Smooth muscle cell (in vitro differentiated cells): ENCODE results near the gene RIBC1. TPM values are rescaled to one million over a fixed set of nuclear protein-coding genes. Genes with fewer than 3 reads are reported as not detected.

Source experiments
- DNase-seq: peaks from one replicate; lab custom pipeline; 2025; ENCODE audit not compliant: unreplicated experiment; lab: John Stamatoyannopoulos, UW
- H2AFZ ChIP-seq: fragments of 200-600 bp; sonication (generic); 2 replicates; pipeline ENCODE4 v1.6.0; 2016; ENCODE audit warnings: antibody characterized with exemption, low read depth, mild to moderate bottlenecking
- H3F3A ChIP-seq: fragments of 200-600 bp; sonication (generic); 2 replicates; pipeline ENCODE4 v1.6.0; 2017; ENCODE audit warnings: antibody characterized with exemption, low read depth
- H3K27ac ChIP-seq: fragments of 200-600 bp; sonication (generic); 2 replicates; pipeline ENCODE4 v1.5.1; 2016; ENCODE audit warnings: low read depth, mild to moderate bottlenecking
- H3K27me3 ChIP-seq: fragments of 200-600 bp; sonication (generic); 2 replicates; pipeline ENCODE4 v1.6.1; 2016; ENCODE audit warnings: low read depth, mild to moderate bottlenecking
- H3K36me3 ChIP-seq: fragments of 200-600 bp; sonication (generic); 2 replicates; pipeline ENCODE4 v1.5.1; 2016; ENCODE audit warnings: low read depth
- H3K4me1 ChIP-seq: fragments of 200-600 bp; sonication (generic); 2 replicates; pipeline ENCODE4 v1.5.1; 2016; ENCODE audit warnings: low read depth
- H3K4me2 ChIP-seq: fragments of 200-600 bp; sonication (generic); 2 replicates; pipeline ENCODE4 v1.6.0; 2016; ENCODE audit warnings: mild to moderate bottlenecking
- H3K4me3 ChIP-seq: fragments of 200-600 bp; sonication (generic); 2 replicates; pipeline ENCODE4 v1.5.1; 2016; ENCODE audit warnings: mild to moderate bottlenecking
- H3K79me2 ChIP-seq: fragments of 200-600 bp; sonication (generic); 2 replicates; pipeline ENCODE4 v1.6.0; 2016; ENCODE audit warnings: low read depth, mild to moderate bottlenecking
- H3K9ac ChIP-seq: fragments of 200-600 bp; sonication (generic); 2 replicates; pipeline ENCODE4 v1.6.0; 2016; ENCODE audit warnings: low read depth
- H3K9me3 ChIP-seq: fragments of 200-600 bp; sonication (generic); replicated peaks from 2 replicates; pipeline ENCODE4 v1.5.1; 2016; ENCODE audit warnings: low read depth
- H4K20me1 ChIP-seq: fragments of 200-600 bp; sonication (generic); 2 replicates; pipeline ENCODE4 v1.6.0; 2016; ENCODE audit warnings: low read depth
- WGBS: methylation state at CpG from one replicate; pipeline ENCODE4 v1.1.7; 2016; ENCODE audit warnings: low lambda C conversion rate; 5-methylcytosine and 5-hydroxymethylcytosine counted together
- polyA plus RNA-seq: library from polyadenylated mRNA; unstranded; fragments of >200 nt; fragmentation: Nextera tagmentation; extraction: Ambion mirVana; gene quantifications from 2 replicates; pipeline ENCODE4 v1.2.1, GENCODE V29; 2016
- total RNA-seq: library from RNA; depleted of rRNA; stranded (reverse); fragments of >200 nt; gene quantifications from 2 replicates; pipeline ENCODE4 v1.2.3, GENCODE V29; 2014
- TF ChIP-seq, protein P1 (sequence below): fragments of 200-600 bp; sonication (generic); IDR thresholded peaks from 2 replicates; pipeline ENCODE4 v1.5.1; 2017; ENCODE audit warnings: borderline replicate concordance, mild to moderate bottlenecking, antibody characterized with exemption; ENCODE audit not compliant: insufficient read depth, poor library complexity, severe bottlenecking

RIBC1 gene
- total and polyA plus RNA-seq, 2 experiments from 2014 or later = 0.16 to 1.4 TPM

DNA sequence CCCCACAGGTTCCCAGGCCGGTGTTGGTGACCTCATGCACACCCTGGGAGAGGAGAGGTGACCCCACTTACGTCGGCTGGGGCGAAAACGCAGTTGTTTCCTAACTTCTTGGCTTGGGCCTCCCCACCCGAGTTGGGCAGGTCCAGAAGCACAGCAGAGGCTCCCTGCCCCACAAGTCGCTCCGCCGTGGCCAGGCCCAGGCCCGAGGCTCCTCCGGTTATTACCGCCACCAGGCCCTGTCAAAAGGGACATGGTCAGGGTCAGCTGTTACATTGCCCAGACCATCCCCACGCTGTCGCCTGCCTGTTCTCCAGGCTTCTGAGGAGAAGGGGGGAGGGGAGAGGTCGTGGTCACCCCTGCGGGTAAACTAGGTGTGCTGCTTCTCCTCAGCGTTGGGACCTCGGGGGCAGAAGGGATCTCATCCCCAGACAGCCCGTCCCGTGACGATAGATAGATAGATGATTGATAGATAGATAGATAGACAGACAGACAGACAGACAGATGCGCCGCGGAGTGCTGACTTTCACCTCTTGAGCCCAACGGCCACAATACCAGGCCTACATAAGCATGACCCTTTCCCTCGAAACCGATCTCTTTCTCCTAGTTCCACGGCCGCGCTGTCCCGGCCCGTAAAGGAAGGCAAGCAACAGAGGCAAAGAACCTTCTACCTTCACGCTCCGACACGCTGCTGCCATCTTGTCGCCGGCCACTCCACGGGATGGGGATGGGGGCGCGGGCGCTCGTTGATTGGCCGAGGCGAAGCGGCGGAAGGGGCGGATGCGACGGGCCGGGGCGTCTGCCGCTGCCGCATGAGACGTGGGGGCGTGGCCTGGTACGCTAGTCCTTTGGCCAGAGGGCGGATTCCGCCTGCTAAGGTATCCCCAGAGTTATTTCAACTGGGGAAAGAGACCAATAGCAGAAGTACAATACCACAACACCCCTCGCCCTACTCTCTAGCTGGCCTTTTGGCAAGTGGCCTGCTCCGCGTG is 11.3 kb downstream of the RIBC1 start, which contains the start of gene HSD17B10:
TSS of gene HSD17B10 (minus strand) at position 720 of the 989 bp plus-strand sequence. CDS start at position 695, 25 bp downstream.
- Histone ChIP-seq H3K27me3 (no peaks in the 10 kb centered on the region), H4K20me1 (no peaks in the 10 kb centered on the region), H3K9me3 (no peaks in the 10 kb centered on the region), H3K36me3 (no peaks in the 10 kb centered on the region), H3K4me3 (peak within 1 kb of the TSS; percentile 64), H3K79me2 (no peaks in the 10 kb centered on the region), H2AFZ (peak within 1 kb of the TSS; percentile 83), H3K9ac (peak within 1 kb of the TSS; percentile 75), H3K27ac (no peak within 1 kb of the TSS), H3K4me1 (no peaks in the 10 kb centered on the region), H3K4me2 (peak within 1 kb of the TSS; percentile 87), H3F3A (no peaks in the 10 kb centered on the region)
- TF ChIP-seq, protein P1, sequence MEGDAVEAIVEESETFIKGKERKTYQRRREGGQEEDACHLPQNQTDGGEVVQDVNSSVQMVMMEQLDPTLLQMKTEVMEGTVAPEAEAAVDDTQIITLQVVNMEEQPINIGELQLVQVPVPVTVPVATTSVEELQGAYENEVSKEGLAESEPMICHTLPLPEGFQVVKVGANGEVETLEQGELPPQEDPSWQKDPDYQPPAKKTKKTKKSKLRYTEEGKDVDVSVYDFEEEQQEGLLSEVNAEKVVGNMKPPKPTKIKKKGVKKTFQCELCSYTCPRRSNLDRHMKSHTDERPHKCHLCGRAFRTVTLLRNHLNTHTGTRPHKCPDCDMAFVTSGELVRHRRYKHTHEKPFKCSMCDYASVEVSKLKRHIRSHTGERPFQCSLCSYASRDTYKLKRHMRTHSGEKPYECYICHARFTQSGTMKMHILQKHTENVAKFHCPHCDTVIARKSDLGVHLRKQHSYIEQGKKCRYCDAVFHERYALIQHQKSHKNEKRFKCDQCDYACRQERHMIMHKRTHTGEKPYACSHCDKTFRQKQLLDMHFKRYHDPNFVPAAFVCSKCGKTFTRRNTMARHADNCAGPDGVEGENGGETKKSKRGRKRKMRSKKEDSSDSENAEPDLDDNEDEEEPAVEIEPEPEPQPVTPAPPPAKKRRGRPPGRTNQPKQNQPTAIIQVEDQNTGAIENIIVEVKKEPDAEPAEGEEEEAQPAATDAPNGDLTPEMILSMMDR = no peak
- peak; percentile 28 for DNase-seq
- 42% methylated on average over 61 of the region's 61 CpGs for WGBS

DNA sequence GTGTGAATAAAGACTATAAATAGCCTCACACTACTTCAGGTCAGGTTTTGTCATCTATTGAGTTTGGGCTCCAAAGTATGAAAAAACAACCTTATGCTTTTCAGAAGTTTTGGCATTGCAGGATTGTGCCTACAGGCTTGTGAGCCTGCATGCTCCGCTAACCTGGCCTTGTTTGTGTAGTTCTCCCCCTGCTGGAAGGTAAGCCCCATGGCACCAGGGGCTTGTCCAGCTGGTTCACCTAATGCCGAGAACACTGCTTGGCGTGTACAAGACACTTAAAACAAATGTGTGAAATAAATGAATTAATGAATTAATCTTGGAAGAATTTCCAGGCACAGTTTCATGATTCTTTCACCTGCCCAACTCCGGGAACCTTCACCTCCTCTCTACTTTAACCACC is 13.3 kb downstream of the RIBC1 start:
- H3K27ac ChIP-seq = no peak overlapping the region
- no peak overlapping the region for H3K4me3 ChIP-seq
- H3K27me3 ChIP-seq = no peaks in the 10 kb centered on the region
- H3K79me2 ChIP-seq = no peaks in the 10 kb centered on the region
- no peak overlapping the region for H3K4me2 ChIP-seq
- H3F3A ChIP-seq = no peaks in the 10 kb centered on the region
- H2AFZ ChIP-seq = no peak overlapping the region
- no peaks in the 10 kb centered on the region for H3K9me3 ChIP-seq
- no peaks in the 10 kb centered on the region for H3K4me1 ChIP-seq
- no peak overlapping the region for H3K9ac ChIP-seq
- DNase-seq = no peak
- 37% methylated on average over 4 of the region's 4 CpGs for WGBS
- no peaks in the 10 kb centered on the region for H4K20me1 ChIP-seq
- TF ChIP-seq, protein P1 = peak; percentile 52
- no peaks in the 10 kb centered on the region for H3K36me3 ChIP-seq

DNA sequence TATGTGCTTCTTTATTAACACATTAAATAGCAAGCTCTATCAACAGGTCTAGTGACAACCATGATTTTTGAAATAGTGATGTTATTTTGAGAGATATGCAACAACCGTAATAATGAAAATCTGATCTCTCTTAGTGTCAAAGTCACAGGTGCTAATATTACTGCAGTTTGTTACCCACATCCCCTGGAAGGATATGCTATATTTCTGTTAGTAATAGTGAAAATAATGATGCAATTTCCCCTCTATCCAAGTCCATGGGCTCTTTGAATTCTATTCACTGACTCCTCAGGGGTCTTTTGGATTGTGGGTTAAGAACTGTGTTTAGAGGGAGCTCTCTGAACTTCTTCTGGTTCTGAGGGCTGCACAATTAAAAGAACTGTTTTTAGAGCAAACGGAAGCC is 14.5 kb downstream of the RIBC1 start:
- Histone ChIP-seq H3K4me2 (no peak overlapping the region), H3F3A (no peaks in the 10 kb centered on the region), H2AFZ (no peak overlapping the region), H3K4me3 (no peak overlapping the region), H3K36me3 (no peaks in the 10 kb centered on the region), H3K4me1 (no peaks in the 10 kb centered on the region), H3K9ac (no peak overlapping the region), H3K79me2 (no peaks in the 10 kb centered on the region), H3K9me3 (no peaks in the 10 kb centered on the region), H4K20me1 (no peaks in the 10 kb centered on the region), H3K27ac (no peak overlapping the region), H3K27me3 (no peaks in the 10 kb centered on the region)
- DNase-seq = no peak
- TF ChIP-seq, protein P1 = no peak
- WGBS = 80% methylated on average over 2 of the region's 2 CpGs
